HCT116 (cell line): ENCODE measurements around the gene ABTB2. TPM values are rescaled to one million over a fixed set of nuclear protein-coding genes. Genes with fewer than 3 reads are reported as not detected.

Experiments
- ATAC-seq: fragments of 200-7000 bp; cut with Tn5 transposase; 2 replicates; pipeline ENCODE4 v1.9.1; 2020; ENCODE audit warnings: mild to moderate bottlenecking, moderate library complexity
- BruUV-seq: library from RNA; stranded (reverse); fragments of 400-500 nt; replicated peaks from 2 replicates; lab custom pipeline; 2021; lab: Mats Ljungman, UMichigan
- CTCF ChIA-PET: fragments of 300-600 bp; sonication (Branson Sonifier 250); formaldehyde crosslinking; loops from one replicate; lab custom pipeline; 2021; ENCODE audit warnings: antibody characterized with exemption; lab: Charles Lee
- POLR2A ChIA-PET: fragments of 300-600, 350-600 bp; sonication (Branson Sonifier 250); formaldehyde crosslinking; loops from one replicate; lab custom pipeline; 2021; ENCODE audit warnings: antibody characterized with exemption; lab: Charles Lee
- RAD21 ChIA-PET, 2 experiments: fragments of 300-600 bp; sonication (Branson Sonifier 250); formaldehyde crosslinking; loops; one replicate each; lab custom pipeline; 2023; ENCODE audit warnings: low total read pairs in 2 of 2; ENCODE audit not compliant: uncharacterized antibody in 2 of 2, unreplicated experiment in 2 of 2, low non-redundant PET in 1 of 2; lab: Charles Lee
- DNase-seq: peaks from one replicate; pipeline ENCODE4 v3.0.0-alpha.2; 2010; ENCODE audit warnings: low read depth, low spot score
- H2AFZ ChIP-seq: fragments of 200-600 bp; shearing (Covaris generic), sonication (generic); 2 replicates; pipeline ENCODE4 v1.6.1; 2017; ENCODE audit warnings: low read depth, mixed run types, mixed read lengths, antibody characterized with exemption, low read length; ENCODE audit not compliant: poor library complexity, severe bottlenecking
- H3K27ac ChIP-seq: 2 replicates; pipeline ENCODE4 v1.5.1; 2012; ENCODE audit warnings: low read depth, low read length
- H3K27me3 ChIP-seq: fragments of 200-600 bp; sonication (generic); 2 replicates; pipeline ENCODE4 v1.6.1; 2016; ENCODE audit warnings: mixed run types, low read length, mixed read lengths; ENCODE audit not compliant: insufficient read depth
- H3K36me3 ChIP-seq, 2 experiments: fragments of 200-500 bp in 1 of 2; fragments of 200-600 bp in 1 of 2; sonication (Bioruptor generic) in 1 of 2; sonication (generic) in 1 of 2; 2 replicates each; pipeline versions ENCODE4 v1.5.1 to v1.6.1; 2014 to 2016; ENCODE audit warnings: low read length in 2 of 2, inconsistent platforms in 1 of 2, mixed read lengths in 1 of 2, mixed run types in 1 of 2; ENCODE audit not compliant: insufficient read depth in 2 of 2, control insufficient read depth in 1 of 2
- H3K4me1 ChIP-seq, 2 experiments: fragments of 200-600 bp in 1 of 2; sonication (generic) in 1 of 2; 2 replicates each; pipeline versions ENCODE4 v1.5.1 to v1.6.1; 2012 to 2017; ENCODE audit warnings: low read length in 2 of 2, inconsistent platforms in 1 of 2, mild to moderate bottlenecking in 1 of 2, mixed read lengths in 1 of 2, mixed run types in 1 of 2, moderate library complexity in 1 of 2; ENCODE audit not compliant: insufficient read depth in 2 of 2, control insufficient read depth in 1 of 2
- H3K4me2 ChIP-seq: fragments of 200-600 bp; sonication (generic); 2 replicates; pipeline ENCODE4 v1.6.1; 2017; ENCODE audit warnings: mixed run types, low read length, mixed read lengths
- H3K4me3 ChIP-seq, 2 experiments: fragments of 200-600 bp in 1 of 2; sonication (generic) in 1 of 2; replicated peaks in 1 of 2; 2 replicates each; pipeline ENCODE4 v1.5.1; 2011 to 2016; ENCODE audit warnings: low read length in 2 of 2, control low read depth in 1 of 2, low read depth in 1 of 2, mild to moderate bottlenecking in 1 of 2, mixed read lengths in 1 of 2, mixed run types in 1 of 2
- H3K79me2 ChIP-seq: fragments of 200-600 bp; sonication (generic); 2 replicates; pipeline ENCODE4 v1.6.1; 2017; ENCODE audit warnings: mild to moderate bottlenecking, mixed run types, low read length, moderate library complexity, mixed read lengths; ENCODE audit not compliant: insufficient read depth
- H3K9ac ChIP-seq: fragments of 200-600 bp; sonication (generic); 2 replicates; pipeline ENCODE4 v1.6.1; 2016; ENCODE audit warnings: low read length, mixed read lengths
- H3K9me2 ChIP-seq: fragments of 200-600 bp; sonication (generic), shearing (Covaris generic); 2 replicates; pipeline ENCODE4 v1.6.1; 2017; ENCODE audit warnings: mixed run types, mild to moderate bottlenecking, moderate library complexity; ENCODE audit not compliant: insufficient read depth
- H3K9me3 ChIP-seq, 2 experiments: fragments of 200-500 bp in 1 of 2; fragments of 200-600 bp in 1 of 2; sonication (Bioruptor generic) in 1 of 2; sonication (generic) in 1 of 2; 2 replicates each; pipeline ENCODE4 v1.6.1; 2014 to 2017; ENCODE audit warnings: low read length in 2 of 2, mixed read lengths in 2 of 2, inconsistent platforms in 1 of 2, low read depth in 1 of 2, mild to moderate bottlenecking in 1 of 2, mixed run types in 1 of 2, moderate library complexity in 1 of 2; ENCODE audit not compliant: control insufficient read depth in 1 of 2, insufficient read depth in 1 of 2
- H4K20me1 ChIP-seq: fragments of 200-600 bp; sonication (generic), shearing (Covaris generic); 2 replicates; pipeline ENCODE4 v1.6.1; 2017; ENCODE audit warnings: mixed run types, mild to moderate bottlenecking, moderate library complexity; ENCODE audit not compliant: insufficient read depth
- CTCF ChIP-seq, 3 experiments: fragments of 200-600 bp in 1 of 3; sonication (generic) in 1 of 3; IDR thresholded peaks in 2 of 3; conservative IDR thresholded peaks in 1 of 3; 2 replicates each; pipeline ENCODE4 v1.5.1; 2012 to 2017; ENCODE audit warnings: low read depth in 2 of 3, low read length in 2 of 3, antibody characterized with exemption in 1 of 3, borderline replicate concordance in 1 of 3, control low read depth in 1 of 3, mild to moderate bottlenecking in 1 of 3, mixed read lengths in 1 of 3, mixed run types in 1 of 3, moderate library complexity in 1 of 3; ENCODE audit not compliant: insufficient read depth in 1 of 3
- RAD21 ChIP-seq: IDR thresholded peaks from 2 replicates; pipeline ENCODE4 v1.6.1; 2012; ENCODE audit warnings: low read depth, mild to moderate bottlenecking
- SIN3A ChIP-seq: IDR thresholded peaks from 2 replicates; pipeline ENCODE4 v1.6.1; 2012; ENCODE audit warnings: low read depth
- SP1 ChIP-seq: IDR thresholded peaks from 2 replicates; pipeline ENCODE4 v1.6.1; 2012; ENCODE audit warnings: low read depth
- ZNF274 ChIP-seq: fragments of 200-500 bp; sonication (Bioruptor generic); IDR thresholded peaks from 2 replicates; pipeline ENCODE4 v1.6.1; 2014; ENCODE audit warnings: mild to moderate bottlenecking, low read depth, low read length, inconsistent platforms
- intact Hi-C: fragments of 100-400 bp; cut with micrococcal nuclease; formaldehyde crosslinking; loops from 2 replicates; pipeline ENCODE4 v1.10.0; 2022
- total RNA-seq: library from RNA; stranded (reverse); gene quantifications from one replicate; pipeline ENCODE4 v1.2.1, GENCODE V29; 2021; ENCODE audit not compliant: unreplicated experiment

Gene ABTB2
- total RNA-seq, 1 experiment from 2014 or later, result 6.8 TPM

GRCh38 chr11:34146866-34147265, 210.9 kb downstream of the ABTB2 start (continued):
- no peak for TF ChIP-seq RAD21
- no peak for TF ChIP-seq SIN3A
- TF ChIP-seq CTCF (IDR thresholded peaks at IDR 0.05 in 2 of 3, conservative IDR thresholded peaks at IDR 0.05 in 1 of 3; ENCODE audit: borderline replicate concordance in 1 of 3, insufficient read depth in 1 of 3, low read depth in 2 of 3, low read length in 2 of 3), result no peak

- Histone ChIP-seq H3K4me2 (no peak overlapping the region), H3K9me3 (no peaks in the 10 kb centered on the region), H3K9ac (no peak overlapping the region), H3K27ac (no peak overlapping the region), H4K20me1 (0 out of 2 replicates have a peak, but pooled peaks cover 3% of the 10 kb centered on the region), H3K9me2 (no peaks in the 10 kb centered on the region), H3K79me2 (peaks cover 5% of the 10 kb centered on the region; the same call in 1 of the 2 replicates), H3K27me3 (no peaks in the 10 kb centered on the region), H2AFZ (no peak overlapping the region), H3K4me3 (no peak overlapping the region), H3K36me3 (peaks cover 54 to 67% of the 10 kb centered on the region in 2 experiments), H3K4me1 (no peaks in the 10 kb centered on the region)
- no peak for ATAC-seq
- BruUV-seq, result TSS peak; percentile 47
- DNase-seq, result no peak
- no peak for TF ChIP-seq CTCF (IDR thresholded peaks at IDR 0.05 in 2 of 3, conservative IDR thresholded peaks at IDR 0.05 in 1 of 3; ENCODE audit: borderline replicate concordance in 1 of 3, insufficient read depth in 1 of 3, low read depth in 2 of 3, low read length in 2 of 3)
- no peak for TF ChIP-seq SP1
- TF ChIP-seq ZNF274, result no peak
- RAD21 ChIA-PET, result no interaction called here
- intact Hi-C loops, result no loop called here
- CTCF ChIA-PET, result no interaction called here
- POLR2A ChIA-PET, result no interaction called here
Measured at GRCh38 chr11:34146411-34146810, 211.4 kb downstream of the ABTB2 start.
